ENCODE results near the gene RGS11. TPM values are rescaled to one million over a fixed set of nuclear protein-coding genes. Genes with fewer than 3 reads are reported as not detected.
"Not testable (repeated sequence)": the region's sequence is repeated elsewhere in the genome, so short reads cannot be mapped to it uniquely, and the experiment has no call there.

Gene RGS11
- total and polyA plus RNA-seq, 10 donors: 0.79 to 5.4 (median 2.2) TPM

DNA sequence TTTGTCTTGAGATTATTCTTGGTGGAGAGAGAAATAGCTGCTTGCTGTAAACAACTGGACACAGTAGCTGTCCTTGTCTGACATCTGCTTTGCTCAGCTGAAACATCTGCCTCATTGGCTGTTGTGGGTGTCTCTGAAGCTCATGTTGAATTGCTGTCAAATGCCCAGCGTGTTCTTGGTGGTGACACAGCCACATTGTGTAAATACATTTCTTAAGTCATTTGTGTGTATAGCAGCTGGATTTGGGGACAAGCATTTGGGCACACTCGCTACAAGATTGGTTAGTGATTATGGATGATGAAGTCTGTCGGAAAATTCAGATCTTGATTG, 35.8 kb downstream of the RGS11 start:
- Histone ChIP-seq H3K27me3 (replicated peaks in 1 of 7) (no peaks in the 10 kb centered on the region), H3K4me3 (no peak overlapping the region), H3K36me3 (peaks cover 0 to 4% (median 0%) of the 10 kb centered on the region in 6 donors), H3K4me1 (peaks cover 0 to 63% (median 25%) of the 10 kb centered on the region in 6 donors), H3K27ac (peak overlapping the region in 4 of 8 donors; percentile 22 to 46 (median 28)), H3K9me3 (no peaks in the 10 kb centered on the region)
- WGBS, 5 donors: 81 to 93% (median 88%) methylated on average over 3 of the region's 3 CpGs
- DNase-seq: no peak
- intact Hi-C loops (cut with DNase I; ENCODE audit: low total_unique reads): loop anchor here (10.0 kb wide), 1 partner anchor 115 kb away; the partner anchor contains the start of gene AXIN1
- TF ChIP-seq CTCF (IDR thresholded peaks at IDR 0.05 in 8 of 11, conservative IDR thresholded peaks at IDR 0.05 in 3 of 11) (no peak), POLR2AphosphoS5 (IDR thresholded peaks at IDR 0.05) (no peak)

GRCh38 chr16:234468-235305, 41.1 kb downstream of the RGS11 start, which contains the start of gene FAM234A:
FAM234A (plus strand) TSS chr16:234821; CDS start chr16:254414, 19,593 bp downstream.
- peaks cover 0 to 4% (median 0%) of the 10 kb centered on the region in 6 donors for H3K36me3 ChIP-seq
- TF ChIP-seq POLR2AphosphoS5 (IDR thresholded peaks at IDR 0.05) (peak; percentile 93 to 95 (median 95)), POLR2A (IDR thresholded peaks at IDR 0.05) (peak; percentile 20 to 87 (median 84)), CTCF (IDR thresholded peaks at IDR 0.05 in 8 of 11, conservative IDR thresholded peaks at IDR 0.05 in 3 of 11) (peak in 10 of 11 experiments; percentile 24 to 77 (median 50))
- H3K4me1 ChIP-seq: peaks cover 0 to 34% (median 17%) of the 10 kb centered on the region in 6 donors
- peak within 1 kb of the TSS; percentile 64 to 86 (median 73) for H3K4me3 ChIP-seq
- 0 to 1% (median 1%) methylated on average over 45 to 85 of the region's 85 CpGs for WGBS, 5 donors
- peak; percentile 98 for DNase-seq
- no peaks in the 10 kb centered on the region for H3K27me3 ChIP-seq (replicated peaks in 1 of 7)
- peak within 1 kb of the TSS; percentile 94 to 99 (median 97) for H3K27ac ChIP-seq
- intact Hi-C loops (cut with DNase I; ENCODE audit: low total_unique reads): loop anchor here (10.0 kb wide), 1 partner anchor 120 kb away; the partner anchor contains the start of gene AXIN1
- H3K9me3 ChIP-seq: no peaks in the 10 kb centered on the region

GRCh38 chr16:230949-231348, 44.8 kb downstream of the RGS11 start:
- intact Hi-C loops (cut with DNase I; ENCODE audit: low total_unique reads): loop anchor here (10.0 kb wide), 1 partner anchor 124 kb away; the partner anchor contains the start of gene AXIN1
- no peak for TF ChIP-seq CTCF (IDR thresholded peaks at IDR 0.05 in 8 of 11, conservative IDR thresholded peaks at IDR 0.05 in 3 of 11)
- no peak for TF ChIP-seq POLR2A (IDR thresholded peaks at IDR 0.05)
- TF ChIP-seq POLR2AphosphoS5 (IDR thresholded peaks at IDR 0.05): no peak
- Histone ChIP-seq H3K9me3 (no peaks in the 10 kb centered on the region), H3K36me3 (peaks cover 4 to 19% (median 16%) of the 10 kb centered on the region in 6 donors), H3K4me3 (no peak overlapping the region), H3K4me1 (peaks cover 13 to 56% (median 44%) of the 10 kb centered on the region in 6 donors), H3K27me3 (replicated peaks in 1 of 7) (no peaks in the 10 kb centered on the region), H3K27ac (no peak overlapping the region)
- peak; percentile 76 for DNase-seq
- 86 to 93% (median 88%) methylated on average over 22 of the region's 22 CpGs for WGBS, 5 donors

GRCh38 chr16:230351-230750, 45.4 kb downstream of the RGS11 start:
- not testable (repeated sequence) for H3K27ac ChIP-seq; H3K9me3 ChIP-seq; DNase-seq; H3K4me3 ChIP-seq; H3K27me3 ChIP-seq (replicated peaks in 1 of 7)
- WGBS, 5 donors: 93 to 95% (median 94%) methylated on average over 18 of the region's 18 CpGs
- intact Hi-C loops (cut with DNase I; ENCODE audit: low total_unique reads): loop anchor here (10.0 kb wide), 1 partner anchor 124 kb away; the partner anchor contains the start of gene AXIN1
- Histone ChIP-seq H3K36me3 (peaks cover 4 to 25% (median 21%) of the 10 kb centered on the region in 6 donors), H3K4me1 (peaks cover 10 to 50% (median 39%) of the 10 kb centered on the region in 6 donors)
